ENCODE measurements around the gene SMURF2.
"Not testable (repeated sequence)": the region's sequence is repeated elsewhere in the genome, so short reads cannot be mapped to it uniquely, and the experiment has no call there.

SMURF2 gene

GRCh38 chr17:64661976-64662773 lies at the start of gene SMURF2:
Gene SMURF2, minus strand, starts transcription at chr17:64662307. Its CDS starts 427 bp downstream, at chr17:64661880.
- peak; percentile 86 for DNase-seq

GRCh38 chr17:64709481-64709880 lies 47.4 kb upstream of the SMURF2 start:
- no peak for DNase-seq

- peak; percentile 35 for DNase-seq
Measured at GRCh38 chr17:64707050-64707591, 45.0 kb upstream of the SMURF2 start.

GRCh38 chr17:64706224-64707049 lies 44.3 kb upstream of the SMURF2 start:
- no peak for DNase-seq

GRCh38 chr17:64702815-64703214 lies 40.7 kb upstream of the SMURF2 start:
- no peak for DNase-seq

- DNase-seq = no peak
Measured at GRCh38 chr17:64698725-64699124, 36.6 kb upstream of the SMURF2 start.

GRCh38 chr17:64694207-64694606 lies 32.1 kb upstream of the SMURF2 start:
- DNase-seq = peak; percentile 32

- no peak for DNase-seq
Measured at GRCh38 chr17:64692187-64692586, 30.1 kb upstream of the SMURF2 start.

GRCh38 chr17:64689106-64689505 lies 27.0 kb upstream of the SMURF2 start:
- DNase-seq = no peak

GRCh38 chr17:64688481-64688880 lies 26.4 kb upstream of the SMURF2 start:
- DNase-seq = no peak

- no peak for DNase-seq
Measured at GRCh38 chr17:64687961-64688360, 25.9 kb upstream of the SMURF2 start.

- DNase-seq = no peak
Measured at GRCh38 chr17:64687376-64687775, 25.3 kb upstream of the SMURF2 start.

- DNase-seq = no peak
Measured at GRCh38 chr17:64686705-64687104, 24.6 kb upstream of the SMURF2 start.

GRCh38 chr17:64685705-64686104 lies 23.6 kb upstream of the SMURF2 start:
- DNase-seq = no peak

GRCh38 chr17:64683796-64684195 lies 21.7 kb upstream of the SMURF2 start:
- no peak for DNase-seq

- no peak for DNase-seq
Measured at GRCh38 chr17:64682261-64683181, 20.4 kb upstream of the SMURF2 start.

GRCh38 chr17:64679710-64680216 lies 17.7 kb upstream of the SMURF2 start:
- no peak for DNase-seq

- DNase-seq = no peak
Measured at GRCh38 chr17:64676763-64677162, 14.7 kb upstream of the SMURF2 start.

- DNase-seq = not testable (repeated sequence)
Measured at GRCh38 chr17:64670843-64671590, 8.9 kb upstream of the SMURF2 start.

GRCh38 chr17:64667807-64668721 lies 6.0 kb upstream of the SMURF2 start:
- DNase-seq = not testable (repeated sequence)
